Hepatocyte (in vitro differentiated cells): ENCODE data around the gene PAAF1. TPM values are rescaled to one million over a fixed set of nuclear protein-coding genes. Genes with fewer than 3 reads are reported as not detected.

Experiments used
- DNase-seq: peaks from one replicate; pipeline ENCODE4 v3.0.0-alpha.2; 2016; ENCODE audit warnings: low spot score
- H2AFZ ChIP-seq: fragments of 200-600 bp; sonication (generic); 2 replicates; pipeline ENCODE4 v1.6.0; 2016; ENCODE audit warnings: antibody characterized with exemption, mild to moderate bottlenecking
- H3K27ac ChIP-seq: fragments of 200-600 bp; sonication (generic); 2 replicates; pipeline ENCODE4 v1.5.1; 2016; ENCODE audit warnings: mild to moderate bottlenecking
- H3K27me3 ChIP-seq: fragments of 200-600 bp; sonication (generic); 2 replicates; pipeline ENCODE4 v1.6.1; 2016
- H3K36me3 ChIP-seq: fragments of 200-600 bp; sonication (generic); replicated peaks from 2 replicates; pipeline ENCODE4 v1.5.1; 2016; ENCODE audit warnings: low read depth; ENCODE audit not compliant: insufficient read depth
- H3K4me1 ChIP-seq: fragments of 200-600 bp; sonication (generic); 2 replicates; pipeline ENCODE4 v1.5.1; 2016; ENCODE audit warnings: mild to moderate bottlenecking, moderate library complexity; ENCODE audit not compliant: insufficient read depth
- H3K4me2 ChIP-seq: fragments of 200-600 bp; sonication (generic); 2 replicates; pipeline ENCODE4 v1.6.0; 2016
- H3K4me3 ChIP-seq: fragments of 200-600 bp; sonication (generic); 2 replicates; pipeline ENCODE4 v1.5.1; 2016; ENCODE audit warnings: mild to moderate bottlenecking
- H3K79me2 ChIP-seq: fragments of 200-600 bp; sonication (generic); 2 replicates; pipeline ENCODE4 v1.6.0; 2017; ENCODE audit warnings: mild to moderate bottlenecking
- H3K9me2 ChIP-seq: fragments of 200-600 bp; sonication (generic); replicated peaks from 2 replicates; pipeline ENCODE4 v1.6.0; 2017; ENCODE audit warnings: mild to moderate bottlenecking; ENCODE audit not compliant: insufficient read depth
- H3K9me3 ChIP-seq: fragments of 200-600 bp; sonication (generic); 2 replicates; pipeline ENCODE4 v1.5.1; 2016; ENCODE audit warnings: low read depth, mild to moderate bottlenecking
- H4K20me1 ChIP-seq: fragments of 200-600 bp; sonication (generic); 2 replicates; pipeline ENCODE4 v1.6.0; 2016; ENCODE audit warnings: mild to moderate bottlenecking; ENCODE audit not compliant: insufficient read depth, poor library complexity, severe bottlenecking
- CTCF ChIP-seq: fragments of 200-600 bp; sonication (generic); IDR thresholded peaks from 2 replicates; pipeline ENCODE4 v1.5.1; 2016; ENCODE audit warnings: antibody characterized with exemption, mild to moderate bottlenecking; ENCODE audit not compliant: poor library complexity
- EZH2 ChIP-seq: fragments of 200-600 bp; sonication (generic); IDR thresholded peaks from 2 replicates; pipeline ENCODE4 v1.6.1; 2016; ENCODE audit warnings: antibody characterized with exemption, mild to moderate bottlenecking, borderline replicate concordance
- EZH2phosphoT487 ChIP-seq: fragments of 200-600 bp; sonication (generic); IDR thresholded peaks from one replicate; pipeline ENCODE4 v1.6.1; 2018; ENCODE audit warnings: antibody characterized with exemption, mild to moderate bottlenecking, low read depth, moderate library complexity; ENCODE audit not compliant: unreplicated experiment, severe bottlenecking
- WGBS: methylation state at CpG from one replicate; pipeline ENCODE4 v1.1.6; 2016; ENCODE audit warnings: low lambda C conversion rate; ENCODE audit errors: missing lambda C conversion rate; 5-methylcytosine and 5-hydroxymethylcytosine counted together
- polyA plus RNA-seq: library from polyadenylated mRNA; unstranded; fragments of >200 nt; fragmentation: Nextera tagmentation; extraction: Ambion mirVana; gene quantifications from 2 replicates; pipeline ENCODE4 v1.2.1, GENCODE V29; 2016
- total RNA-seq: library from RNA; depleted of rRNA; stranded (reverse); fragments of >200 nt; gene quantifications from 2 replicates; pipeline ENCODE4 v1.2.3, GENCODE V29; 2014

The PAAF1 gene
- total RNA-seq (10.5 and 16.0 TPM in 2 replicates), polyA plus RNA-seq (31.0 TPM in 2 replicates)

DNA sequence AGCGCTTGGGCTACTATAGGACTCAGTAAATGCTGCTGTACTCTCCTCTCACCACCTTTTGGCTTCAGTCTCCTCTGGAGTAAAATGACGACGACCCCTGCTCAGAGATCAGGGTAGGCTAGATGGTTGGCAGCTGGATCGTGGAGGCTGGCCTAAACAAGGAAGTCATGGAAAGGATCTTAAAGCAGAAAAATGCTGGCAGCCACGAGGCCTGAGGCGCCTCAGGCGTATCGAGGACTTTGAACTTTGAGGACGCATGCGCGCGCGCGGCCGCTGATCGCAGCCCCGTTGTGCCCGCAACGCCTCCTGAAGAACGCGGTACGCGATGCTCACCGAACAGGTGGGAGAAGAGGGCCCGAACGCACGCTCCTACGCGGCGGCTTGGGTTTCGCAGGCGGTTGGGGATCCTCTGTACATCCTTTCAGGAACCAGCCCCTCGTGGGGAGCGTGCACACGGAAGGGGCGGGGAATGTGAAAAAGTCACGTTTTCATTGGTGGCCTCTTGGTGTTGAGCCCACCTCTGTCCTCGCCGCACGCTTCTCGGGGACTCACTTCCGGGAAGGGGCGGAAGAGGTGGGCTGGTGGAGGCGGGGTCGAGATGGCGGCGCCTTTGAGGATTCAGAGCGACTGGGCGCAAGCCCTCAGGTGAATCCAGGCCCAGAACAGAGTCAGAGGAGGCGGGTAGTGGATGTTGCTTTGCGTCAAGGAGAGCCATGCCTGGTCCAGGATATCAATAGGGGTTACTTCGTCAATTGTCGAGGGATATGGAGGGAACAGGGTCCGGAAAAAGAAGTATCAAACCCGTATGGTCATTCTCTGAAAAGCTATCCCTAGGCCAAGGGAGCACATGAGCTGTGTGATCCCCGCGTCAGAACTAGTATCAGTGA is at the start of gene PAAF1, which contains the start of gene COA4:
TSS of gene PAAF1 (plus strand) at position 576 of the 887 bp plus-strand sequence. CDS start at position 599, 23 bp downstream.
TSS of gene COA4 (minus strand) at position 423 of the 887 bp plus-strand sequence. CDS start 3,468 bp downstream, outside the sequence.
- 2% methylated on average over 56 of the region's 57 CpGs for WGBS
- Histone ChIP-seq H3K36me3 (no peaks in the 10 kb centered on the region), H3K27me3 (no peaks in the 10 kb centered on the region), H3K4me1 (peaks cover 15% of the 10 kb centered on the region), H3K9me3 (no peaks in the 10 kb centered on the region), H3K9me2 (no peaks in the 10 kb centered on the region), H3K4me2 (peak within 1 kb of the TSS; percentile 79), H4K20me1 (no peaks in the 10 kb centered on the region), H3K79me2 (peaks cover 40% of the 10 kb centered on the region), H3K4me3 (peak within 1 kb of the TSS; percentile 46), H2AFZ (peak within 1 kb of the TSS; percentile 69), H3K27ac (peak within 1 kb of the TSS; percentile 96)
- peak; percentile 98 for DNase-seq
- TF ChIP-seq EZH2, result no peak
- TF ChIP-seq EZH2phosphoT487, result no peak
- TF ChIP-seq CTCF, result no peak

DNA sequence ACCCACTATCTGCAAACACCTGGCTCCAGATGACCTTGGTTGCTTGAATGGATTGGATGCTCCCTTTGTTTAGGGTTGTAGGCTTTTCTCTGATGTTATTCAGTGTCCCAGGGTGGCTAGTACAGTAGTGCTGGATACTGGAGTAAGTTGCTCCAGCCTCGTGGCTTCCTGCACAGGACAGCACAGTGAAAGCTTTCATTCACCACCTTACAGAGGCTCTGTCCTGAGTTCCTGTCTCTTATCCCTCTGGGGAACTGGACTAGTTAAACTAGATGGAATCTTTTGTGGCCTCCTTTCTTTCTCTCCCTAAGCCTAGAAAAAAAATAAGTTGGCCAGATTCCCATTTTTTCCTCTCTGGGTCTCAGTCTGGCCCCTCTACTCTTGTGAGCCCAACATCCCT is 46.5 kb upstream of the PAAF1 start:
- TF ChIP-seq EZH2, result no peak
- no peak for TF ChIP-seq EZH2phosphoT487
- no peak for TF ChIP-seq CTCF
- H3K27me3 ChIP-seq, result no peaks in the 10 kb centered on the region
- no peaks in the 10 kb centered on the region for H4K20me1 ChIP-seq
- H3K36me3 ChIP-seq, result no peaks in the 10 kb centered on the region
- DNase-seq, result no peak
- no peak overlapping the region for H2AFZ ChIP-seq
- no peak overlapping the region for H3K4me3 ChIP-seq
- no peaks in the 10 kb centered on the region for H3K79me2 ChIP-seq
- no peaks in the 10 kb centered on the region for H3K9me2 ChIP-seq
- H3K4me2 ChIP-seq, result no peak overlapping the region
- H3K9me3 ChIP-seq, result no peaks in the 10 kb centered on the region
- 86% methylated on average over 1 of the region's 1 CpG for WGBS
- H3K4me1 ChIP-seq, result no peaks in the 10 kb centered on the region
- no peak overlapping the region for H3K27ac ChIP-seq

- Histone ChIP-seq H3K36me3 (no peaks in the 10 kb centered on the region), H3K4me2 (no peak overlapping the region), H3K4me3 (no peak overlapping the region), H4K20me1 (no peaks in the 10 kb centered on the region), H2AFZ (no peak overlapping the region), H3K4me1 (no peaks in the 10 kb centered on the region), H3K79me2 (no peaks in the 10 kb centered on the region), H3K9me2 (no peaks in the 10 kb centered on the region), H3K27ac (no peak overlapping the region), H3K9me3 (no peaks in the 10 kb centered on the region), H3K27me3 (no peaks in the 10 kb centered on the region)
- no peak for TF ChIP-seq EZH2phosphoT487
- no peak for TF ChIP-seq CTCF
- TF ChIP-seq EZH2, result no peak
- WGBS, result 76% methylated on average over 2 of the region's 2 CpGs
- DNase-seq, result no peak
Observed at GRCh38 chr11:73833067-73833466, 43.7 kb upstream of the PAAF1 start.
